Hepatocyte (in vitro differentiated cells): ENCODE measurements around the gene MIS18BP1.
"Not testable (repeated sequence)": the region's sequence is repeated elsewhere in the genome, so short reads cannot be mapped to it uniquely, and the experiment has no call there.

Experiments used
- EZH2 ChIP-seq: fragments of 200-600 bp; sonication (generic); IDR thresholded peaks from 2 replicates; pipeline ENCODE4 v1.6.1; 2016; ENCODE audit warnings: antibody characterized with exemption, mild to moderate bottlenecking, borderline replicate concordance
- TF ChIP-seq, protein P1 (sequence below): fragments of 200-600 bp; sonication (generic); IDR thresholded peaks from 2 replicates; pipeline ENCODE4 v1.5.1; 2016; ENCODE audit warnings: antibody characterized with exemption, mild to moderate bottlenecking; ENCODE audit not compliant: poor library complexity

DNA sequence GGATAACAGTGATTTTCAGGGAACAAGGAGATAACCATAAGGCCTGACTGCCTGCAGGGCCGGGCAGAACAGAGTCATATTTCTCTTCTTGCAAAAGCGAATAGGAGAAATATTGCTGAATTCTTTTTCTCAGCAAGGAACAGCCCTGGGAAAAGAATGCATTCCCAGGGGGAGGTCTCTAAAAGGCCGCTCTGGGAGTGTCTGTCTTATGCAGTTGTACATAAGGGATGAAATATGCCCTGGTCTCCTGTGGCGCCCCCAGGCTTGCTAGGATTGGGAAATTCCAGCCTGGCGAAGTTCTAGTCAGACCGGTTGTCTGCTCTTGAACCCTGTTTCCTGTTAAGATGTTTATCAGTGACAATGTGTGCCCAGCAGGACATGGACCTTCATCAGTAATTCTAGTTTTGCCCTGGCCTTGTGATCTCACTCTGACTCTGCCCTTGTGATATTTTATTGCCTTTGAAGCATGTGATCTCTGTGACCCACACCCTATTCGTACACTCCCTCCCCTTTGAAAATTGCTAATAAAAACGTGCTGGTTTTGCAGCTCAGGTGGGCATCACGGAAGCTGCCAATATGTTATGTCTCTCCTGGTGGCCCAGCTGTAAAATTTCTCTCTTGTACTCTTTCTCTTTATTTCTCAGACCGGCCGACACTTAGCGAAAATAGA lies 28.9 kb upstream of the MIS18BP1 start:
- TF ChIP-seq, protein P1, sequence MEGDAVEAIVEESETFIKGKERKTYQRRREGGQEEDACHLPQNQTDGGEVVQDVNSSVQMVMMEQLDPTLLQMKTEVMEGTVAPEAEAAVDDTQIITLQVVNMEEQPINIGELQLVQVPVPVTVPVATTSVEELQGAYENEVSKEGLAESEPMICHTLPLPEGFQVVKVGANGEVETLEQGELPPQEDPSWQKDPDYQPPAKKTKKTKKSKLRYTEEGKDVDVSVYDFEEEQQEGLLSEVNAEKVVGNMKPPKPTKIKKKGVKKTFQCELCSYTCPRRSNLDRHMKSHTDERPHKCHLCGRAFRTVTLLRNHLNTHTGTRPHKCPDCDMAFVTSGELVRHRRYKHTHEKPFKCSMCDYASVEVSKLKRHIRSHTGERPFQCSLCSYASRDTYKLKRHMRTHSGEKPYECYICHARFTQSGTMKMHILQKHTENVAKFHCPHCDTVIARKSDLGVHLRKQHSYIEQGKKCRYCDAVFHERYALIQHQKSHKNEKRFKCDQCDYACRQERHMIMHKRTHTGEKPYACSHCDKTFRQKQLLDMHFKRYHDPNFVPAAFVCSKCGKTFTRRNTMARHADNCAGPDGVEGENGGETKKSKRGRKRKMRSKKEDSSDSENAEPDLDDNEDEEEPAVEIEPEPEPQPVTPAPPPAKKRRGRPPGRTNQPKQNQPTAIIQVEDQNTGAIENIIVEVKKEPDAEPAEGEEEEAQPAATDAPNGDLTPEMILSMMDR = not testable (repeated sequence)
- not testable (repeated sequence) for TF ChIP-seq EZH2
